PC-3 (cell line): ENCODE measurements around the gene KLF16. TPM values are rescaled to one million over a fixed set of nuclear protein-coding genes. Genes with fewer than 3 reads are reported as not detected.
"Not testable (repeated sequence)": the region's sequence is repeated elsewhere in the genome, so short reads cannot be mapped to it uniquely, and the experiment has no call there.

Source experiments
- ATAC-seq: fragments of 200-7000 bp; cut with Tn5 transposase; 2 replicates; pipeline ENCODE4 v1.9.1; 2020; ENCODE audit warnings: mild to moderate bottlenecking, moderate library complexity
- BruUV-seq: library from RNA; stranded (reverse); fragments of 400-500 nt; replicated peaks from 2 replicates; lab custom pipeline; 2021; lab: Mats Ljungman, UMichigan
- CTCF ChIA-PET: fragments of 300-600 bp; sonication (Branson Sonifier 250); formaldehyde crosslinking; loops from one replicate; lab custom pipeline; 2022; ENCODE audit warnings: antibody characterized with exemption; lab: Charles Lee
- POLR2A ChIA-PET: fragments of 300-600 bp; sonication (Branson Sonifier 250); formaldehyde crosslinking; loops from one replicate; lab custom pipeline; 2022; ENCODE audit warnings: antibody characterized with exemption; ENCODE audit not compliant: unreplicated experiment; lab: Charles Lee
- DNase-seq: peaks from one replicate; pipeline ENCODE4 v3.0.0-alpha.2; 2015
- H2AFZ ChIP-seq: fragments of 300-600 bp; sonication (generic); 2 replicates; pipeline ENCODE4 v1.6.0; 2016; ENCODE audit warnings: antibody characterized with exemption, low read length
- H3F3A ChIP-seq: fragments of 300-600 bp; sonication (generic); one replicate; pipeline ENCODE4 v1.6.0; 2017; ENCODE audit warnings: antibody characterized with exemption, low read length, control low read depth, mild to moderate bottlenecking; ENCODE audit not compliant: unreplicated experiment
- H3K27ac ChIP-seq: fragments of 300-600 bp; sonication (generic); 2 replicates; pipeline ENCODE4 v1.5.1; 2016; ENCODE audit warnings: mild to moderate bottlenecking, low read length
- H3K27me3 ChIP-seq: fragments of 300-600 bp; sonication (generic); 2 replicates; pipeline ENCODE4 v1.6.1; 2016; ENCODE audit warnings: low read length, mixed read lengths
- H3K36me3 ChIP-seq: fragments of 300-600 bp; sonication (generic); 2 replicates; pipeline ENCODE4 v1.6.1; 2016; ENCODE audit warnings: low read depth, mixed run types, low read length, mixed read lengths
- H3K4me1 ChIP-seq: fragments of 300-600 bp; sonication (generic); 2 replicates; pipeline ENCODE4 v1.5.1; 2016; ENCODE audit warnings: low read length; ENCODE audit not compliant: insufficient read depth
- H3K4me2 ChIP-seq: fragments of 300-600 bp; sonication (generic); 2 replicates; pipeline ENCODE4 v1.6.0; 2016; ENCODE audit warnings: low read length
- H3K4me3 ChIP-seq: fragments of 300-600 bp; sonication (generic); 2 replicates; pipeline ENCODE4 v1.5.1; 2016; ENCODE audit warnings: mild to moderate bottlenecking, low read length, mixed read lengths
- H3K79me2 ChIP-seq: fragments of 300-600 bp; sonication (generic); 2 replicates; pipeline ENCODE4 v1.6.1; 2017; ENCODE audit warnings: low read length, mixed read lengths
- H3K9ac ChIP-seq: fragments of 300-600 bp; sonication (generic); 2 replicates; pipeline ENCODE4 v1.6.0; 2016; ENCODE audit warnings: mild to moderate bottlenecking, low read length
- H3K9me2 ChIP-seq: fragments of 300-600 bp; sonication (generic); replicated peaks from 2 replicates; pipeline ENCODE4 v1.6.1; 2016; ENCODE audit warnings: mixed run types, low read length, mixed read lengths
- H3K9me3 ChIP-seq: fragments of 300-600 bp; sonication (generic); 2 replicates; pipeline ENCODE4 v1.6.1; 2016; ENCODE audit warnings: low read length, mixed read lengths
- H4K20me1 ChIP-seq: fragments of 300-600 bp; sonication (generic); 2 replicates; pipeline ENCODE4 v1.6.1; 2016; ENCODE audit warnings: low read length, mixed read lengths
- EZH2 ChIP-seq: fragments of 300-600 bp; sonication (generic); IDR thresholded peaks from one replicate; pipeline ENCODE4 v1.6.1; 2017; ENCODE audit warnings: antibody characterized with exemption, mild to moderate bottlenecking, low read length; ENCODE audit not compliant: unreplicated experiment
- EZH2phosphoT487 ChIP-seq: fragments of 300-600 bp; sonication (generic); IDR thresholded peaks from 2 replicates; pipeline ENCODE4 v1.6.1; 2018; ENCODE audit warnings: mild to moderate bottlenecking, antibody characterized with exemption, low read length, borderline replicate concordance
- intact Hi-C: fragments of 100-400 bp; cut with micrococcal nuclease; formaldehyde crosslinking; loops from 2 replicates; pipeline ENCODE4 v1.9.0; 2023
- total RNA-seq: library from RNA; depleted of rRNA; stranded (reverse); fragments of >200 nt; gene quantifications from 2 replicates; pipeline ENCODE4 v1.2.3, GENCODE V29; 2014
- TF ChIP-seq, protein P1 (sequence below): fragments of 300-600 bp; sonication (generic); conservative IDR thresholded peaks from 2 replicates; pipeline ENCODE4 v1.5.1; 2017; ENCODE audit warnings: antibody characterized with exemption, low read depth, mild to moderate bottlenecking, low read length

Gene KLF16
- total RNA-seq, 1 experiment from 2014 or later: 15.1 TPM

DNA sequence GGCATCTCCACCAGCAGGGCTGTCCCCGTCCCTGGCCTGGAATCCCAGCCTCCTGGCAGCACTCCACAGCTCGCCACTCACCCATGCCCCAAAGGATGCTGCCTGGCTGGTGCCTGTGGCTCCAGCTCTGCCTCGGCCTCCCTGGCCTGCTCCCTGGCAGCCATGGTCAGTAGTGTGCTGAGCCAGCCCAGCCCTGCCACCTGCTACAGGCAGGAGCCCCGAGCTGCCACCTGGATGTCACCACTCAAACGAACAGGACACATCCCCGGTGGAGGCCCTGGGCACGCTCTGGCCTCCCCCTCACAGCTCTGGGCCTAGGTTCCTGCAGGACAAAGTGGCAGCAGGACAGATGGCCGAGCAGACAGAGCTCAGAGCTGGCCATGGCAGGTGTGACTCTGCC lies 15.2 kb upstream of the KLF16 start:
- CTCF ChIA-PET, H4K20me1 ChIP-seq, ATAC-seq: not testable (repeated sequence)

DNA sequence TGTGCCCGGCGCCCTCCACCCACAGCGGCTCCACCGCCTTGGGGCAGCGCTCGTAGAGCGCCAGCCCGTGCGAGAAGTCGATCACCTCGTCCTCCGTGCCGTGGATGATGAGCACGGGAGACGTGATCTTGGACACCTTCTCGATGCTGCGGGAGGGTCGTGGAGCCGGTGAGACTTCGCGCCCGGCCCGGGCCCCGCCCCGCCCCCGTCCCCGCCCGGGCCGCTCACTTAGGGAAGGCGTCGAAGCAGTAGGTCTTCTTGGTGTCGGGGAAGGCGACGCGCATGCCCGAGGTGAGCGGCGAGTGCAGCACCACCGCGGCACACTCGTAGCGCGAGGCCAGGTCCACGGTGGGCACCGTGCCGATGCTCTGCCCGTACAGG lies 13.9 kb upstream of the KLF16 start:
- H3K36me3 ChIP-seq, H3K27ac ChIP-seq, H3K27me3 ChIP-seq, intact Hi-C loops, H3K9me3 ChIP-seq, ATAC-seq, H2AFZ ChIP-seq, DNase-seq, BruUV-seq, CTCF ChIA-PET, H3K9ac ChIP-seq, H3K9me2 ChIP-seq, POLR2A ChIA-PET, H3F3A ChIP-seq, H3K4me2 ChIP-seq, H3K4me3 ChIP-seq, H4K20me1 ChIP-seq: not testable (repeated sequence)
- Histone ChIP-seq H3K79me2 (peaks cover 42% of the 10 kb centered on the region), H3K4me1 (peaks cover 10% of the 10 kb centered on the region; the same call in 1 of the 2 replicates)

More for the DNA sequence above, 15.2 kb upstream of the KLF16 start:
- BruUV-seq, H3K27me3 ChIP-seq, H3K9ac ChIP-seq, H3K4me3 ChIP-seq, DNase-seq, H3K9me3 ChIP-seq, H3K9me2 ChIP-seq, H3K27ac ChIP-seq, H3F3A ChIP-seq, POLR2A ChIA-PET, H3K36me3 ChIP-seq, H2AFZ ChIP-seq, intact Hi-C loops, H3K4me2 ChIP-seq: not testable (repeated sequence)
- Histone ChIP-seq H3K79me2 (peaks cover 42% of the 10 kb centered on the region), H3K4me1 (peaks cover 10% of the 10 kb centered on the region; the same call in 1 of the 2 replicates)

DNA sequence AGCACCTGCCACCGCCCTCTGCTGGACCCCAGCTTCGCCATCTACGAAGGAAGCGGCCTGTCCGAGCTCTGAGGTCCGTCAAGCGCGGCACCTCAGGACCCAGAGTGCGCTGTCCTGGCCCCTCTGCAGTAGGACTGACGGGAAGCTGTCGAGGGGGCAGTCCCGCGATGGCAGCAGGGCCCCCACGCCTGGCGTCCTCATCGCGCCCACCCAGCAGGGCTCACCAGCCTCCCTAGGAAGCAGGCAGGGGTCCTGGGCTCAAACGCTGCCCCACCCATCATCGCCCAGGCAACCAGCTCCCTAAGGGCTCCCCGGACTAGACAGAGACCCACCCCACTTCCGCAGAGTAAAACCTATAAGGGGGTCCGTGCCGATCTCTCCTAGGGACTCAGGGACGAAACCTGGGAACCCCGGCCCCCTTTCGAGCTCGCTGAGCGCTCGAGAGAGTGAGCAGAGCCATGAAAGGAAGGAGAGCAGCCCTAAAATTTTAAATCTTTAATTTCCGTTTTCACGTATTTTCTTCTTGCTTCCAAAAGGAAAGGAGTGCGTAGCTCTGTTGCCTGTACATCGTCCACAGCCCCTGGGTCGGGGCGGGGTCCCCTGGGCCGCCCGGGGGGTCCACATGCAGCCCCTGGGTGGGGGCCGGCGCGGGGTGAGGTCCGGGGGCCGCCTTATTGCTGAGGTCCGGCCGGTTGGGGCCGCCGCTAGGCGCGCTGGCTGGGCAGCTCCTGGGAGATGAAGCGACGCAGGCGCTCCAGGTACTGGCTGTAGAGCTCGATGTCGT lies 13.3 kb upstream of the KLF16 start:
- H3K27ac ChIP-seq, H3K27me3 ChIP-seq, H3K9me2 ChIP-seq, BruUV-seq, H3F3A ChIP-seq, H3K36me3 ChIP-seq, DNase-seq, H4K20me1 ChIP-seq, ATAC-seq, H2AFZ ChIP-seq, intact Hi-C loops, H3K9me3 ChIP-seq, CTCF ChIA-PET: not testable (repeated sequence)
- H3K9ac ChIP-seq: peak overlapping the region; percentile 90
- H3K4me2 ChIP-seq: peak overlapping the region; percentile 98
- H3K79me2 ChIP-seq: peaks cover 38% of the 10 kb centered on the region
- POLR2A ChIA-PET: interaction anchor here (0.5 kb wide), 1 partner anchor 1125 kb away, joined by 3 read pairs; no protein-coding TSS in a partner anchor
- H3K4me3 ChIP-seq: peak overlapping the region; percentile 93; the same call in 1 of the 2 replicates
- peaks cover 10% of the 10 kb centered on the region; the same call in 1 of the 2 replicates for H3K4me1 ChIP-seq

DNA sequence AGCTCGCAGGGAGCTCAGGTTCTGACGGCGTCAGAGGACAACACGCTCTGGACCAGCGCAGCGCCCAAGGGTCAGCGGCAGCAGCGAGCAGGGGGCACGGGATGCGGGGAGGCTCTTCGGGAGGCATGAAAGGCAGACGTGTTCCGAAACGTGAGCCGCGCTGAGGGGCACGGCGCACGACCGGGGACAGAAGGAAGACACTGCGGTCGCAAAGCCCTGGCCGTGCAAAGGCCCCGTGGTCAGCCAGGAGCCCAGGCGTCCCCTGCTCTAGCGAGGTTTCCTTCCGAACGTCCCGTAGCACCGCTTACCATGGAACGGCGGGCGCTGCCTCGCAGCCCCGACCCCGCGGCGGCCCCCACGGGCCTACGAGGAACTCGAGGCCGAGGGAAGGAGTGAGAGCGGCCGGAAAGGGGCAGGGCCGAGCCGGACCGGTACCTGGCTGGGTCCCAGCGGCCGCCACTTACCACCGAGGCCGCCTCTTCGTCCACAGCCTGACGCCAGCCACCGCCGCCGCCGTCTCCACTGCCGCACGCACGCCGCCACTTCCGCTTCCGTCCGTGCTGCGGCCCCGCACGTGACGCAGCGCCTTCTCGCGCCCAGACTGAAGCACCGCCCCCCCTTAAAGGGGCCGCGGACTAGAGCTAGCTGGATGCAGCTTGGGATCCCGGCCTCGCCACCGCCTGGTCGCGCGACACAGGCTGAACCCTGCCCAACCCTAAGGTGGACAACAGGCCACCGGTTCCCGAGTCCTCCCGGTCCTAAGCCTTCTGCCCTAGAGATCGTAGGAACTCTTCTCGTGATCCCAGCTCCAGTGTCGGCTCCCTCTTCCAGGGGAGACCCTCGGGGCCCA lies 12.5 kb upstream of the KLF16 start:
- Histone ChIP-seq H3F3A (no peaks in the 10 kb centered on the region), H3K9me3 (no peaks in the 10 kb centered on the region), H3K36me3 (no peaks in the 10 kb centered on the region), H3K9ac (peak overlapping the region; percentile 90), H3K27ac (peak overlapping the region; percentile 62), H3K4me2 (peak overlapping the region; percentile 98), H3K79me2 (peaks cover 38% of the 10 kb centered on the region), H2AFZ (peak overlapping the region; percentile 64; the same call in 1 of the 2 replicates), H4K20me1 (no peaks in the 10 kb centered on the region), H3K4me3 (peak overlapping the region; percentile 93), H3K27me3 (no peaks in the 10 kb centered on the region), H3K4me1 (peaks cover 10% of the 10 kb centered on the region; the same call in 1 of the 2 replicates), H3K9me2 (no peaks in the 10 kb centered on the region)
- TSS peak; percentile 63 for BruUV-seq
- peak; percentile 92 for ATAC-seq
- no peak for TF ChIP-seq EZH2
- TF ChIP-seq, protein P1, sequence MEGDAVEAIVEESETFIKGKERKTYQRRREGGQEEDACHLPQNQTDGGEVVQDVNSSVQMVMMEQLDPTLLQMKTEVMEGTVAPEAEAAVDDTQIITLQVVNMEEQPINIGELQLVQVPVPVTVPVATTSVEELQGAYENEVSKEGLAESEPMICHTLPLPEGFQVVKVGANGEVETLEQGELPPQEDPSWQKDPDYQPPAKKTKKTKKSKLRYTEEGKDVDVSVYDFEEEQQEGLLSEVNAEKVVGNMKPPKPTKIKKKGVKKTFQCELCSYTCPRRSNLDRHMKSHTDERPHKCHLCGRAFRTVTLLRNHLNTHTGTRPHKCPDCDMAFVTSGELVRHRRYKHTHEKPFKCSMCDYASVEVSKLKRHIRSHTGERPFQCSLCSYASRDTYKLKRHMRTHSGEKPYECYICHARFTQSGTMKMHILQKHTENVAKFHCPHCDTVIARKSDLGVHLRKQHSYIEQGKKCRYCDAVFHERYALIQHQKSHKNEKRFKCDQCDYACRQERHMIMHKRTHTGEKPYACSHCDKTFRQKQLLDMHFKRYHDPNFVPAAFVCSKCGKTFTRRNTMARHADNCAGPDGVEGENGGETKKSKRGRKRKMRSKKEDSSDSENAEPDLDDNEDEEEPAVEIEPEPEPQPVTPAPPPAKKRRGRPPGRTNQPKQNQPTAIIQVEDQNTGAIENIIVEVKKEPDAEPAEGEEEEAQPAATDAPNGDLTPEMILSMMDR: peak; percentile 18; the same call in 1 of the 2 replicates
- TF ChIP-seq EZH2phosphoT487: no peak
- DNase-seq: peak; percentile 83
- CTCF ChIA-PET: interaction anchor here (0.9 kb wide), 1 partner anchor 11 kb away, joined by 5 read pairs; no protein-coding TSS in a partner anchor
- intact Hi-C loops: no loop called here
- POLR2A ChIA-PET: interaction anchor here (0.5 kb wide), 1 partner anchor 1124 kb away, joined by 3 read pairs; no protein-coding TSS in a partner anchor

DNA sequence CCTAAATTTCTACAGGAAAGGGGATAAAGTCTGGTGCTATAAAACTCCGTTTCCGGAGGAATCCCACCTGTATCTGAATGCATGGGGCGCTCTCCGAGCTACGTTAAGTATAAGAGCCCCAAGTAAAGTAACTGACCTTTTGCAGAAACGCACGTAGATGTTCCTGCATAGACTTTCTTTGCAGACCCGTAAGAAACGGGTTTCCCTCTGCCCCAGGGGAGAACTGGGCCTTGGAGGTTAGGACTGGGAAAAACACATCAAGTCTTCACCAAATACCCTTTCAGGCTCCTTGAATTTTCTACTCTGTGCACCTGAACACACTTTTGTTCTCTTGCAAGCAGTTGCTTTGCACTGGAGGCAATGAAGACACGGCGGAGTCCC lies 11.9 kb upstream of the KLF16 start:
- DNase-seq, H3K36me3 ChIP-seq, H2AFZ ChIP-seq, H3F3A ChIP-seq, H3K9me3 ChIP-seq, H3K27me3 ChIP-seq, H3K9me2 ChIP-seq, POLR2A ChIA-PET, intact Hi-C loops, BruUV-seq, H4K20me1 ChIP-seq: not testable (repeated sequence)
- H3K4me2 ChIP-seq: peak overlapping the region; percentile 98
- peak overlapping the region; percentile 93 for H3K4me3 ChIP-seq
- peaks cover 10% of the 10 kb centered on the region; the same call in 1 of the 2 replicates for H3K4me1 ChIP-seq
- H3K79me2 ChIP-seq: peaks cover 38% of the 10 kb centered on the region
- H3K9ac ChIP-seq: peak overlapping the region; percentile 90
- peak; percentile 12 for ATAC-seq
- CTCF ChIA-PET: interaction anchor here (0.9 kb wide), 1 partner anchor 10 kb away, joined by 5 read pairs; no protein-coding TSS in a partner anchor
- peak overlapping the region; percentile 62 for H3K27ac ChIP-seq
